Peyer's patch (tissue), 4 donors: ENCODE data around the gene TCF20.

Experiments
- CTCF ChIP-seq, 6 experiments: fragments of 450-650 bp in 4 of 6; fragments of 200-600 bp in 2 of 6; sonication (generic) in 1 of 6; IDR thresholded peaks; one replicate each; pipeline ENCODE4 v1.5.1; 2017 to 2019; ENCODE audit warnings: antibody characterized with exemption in 6 of 6, mild to moderate bottlenecking in 3 of 6, moderate library complexity in 1 of 6
- POLR2A ChIP-seq, 2 donors: fragments of 450-650 bp; IDR thresholded peaks; one replicate each; pipeline ENCODE4 v1.5.1; 2017; ENCODE audit warnings: antibody characterized with exemption in 2 of 2, mild to moderate bottlenecking in 2 of 2, moderate library complexity in 2 of 2

- peak in 3 of 6 experiments; percentile 38 to 43 (median 38) for TF ChIP-seq CTCF (IDR thresholded peaks at IDR 0.05)
- TF ChIP-seq POLR2A (IDR thresholded peaks at IDR 0.05): no peak
Measured at GRCh38 chr22:42277988-42278776, 7.7 kb upstream of the TCF20 start.
